HEK293T (cell line): ENCODE results near the gene CBX2.

Experiments used
- ARNT ChIP-seq: fragments of 450-650 bp; IDR thresholded peaks from 2 replicates; pipeline ENCODE4 v1.6.1; 2017; ENCODE audit warnings: mild to moderate bottlenecking
- CTBP1 ChIP-seq: fragments of 450-650 bp; IDR thresholded peaks from 2 replicates; pipeline ENCODE4 v1.6.1; 2016; ENCODE audit warnings: borderline replicate concordance
- FOXM1 ChIP-seq: fragments of 450-650 bp; IDR thresholded peaks from 2 replicates; pipeline ENCODE4 v1.6.1; 2017; ENCODE audit warnings: mild to moderate bottlenecking, borderline replicate concordance
- SP1 ChIP-seq: fragments of 450-650 bp; IDR thresholded peaks from 2 replicates; pipeline ENCODE4 v1.6.1; 2017
- TARDBP ChIP-seq: fragments of 450-650 bp; IDR thresholded peaks from 2 replicates; pipeline ENCODE4 v1.6.1; 2016

GRCh38 chr17:79745641-79746105, 32.3 kb upstream of the CBX2 start:
- TF ChIP-seq FOXM1 = no peak
- no peak for TF ChIP-seq CTBP1
- no peak for TF ChIP-seq ARNT
- no peak for TF ChIP-seq SP1
- TF ChIP-seq TARDBP = no peak
